ENCODE measurements around the gene PLPP4. TPM values are rescaled to one million over a fixed set of nuclear protein-coding genes. Genes with fewer than 3 reads are reported as not detected.

Gene PLPP4
- total and polyA plus RNA-seq, 2 experiments from 2014 or later: 0.74 to 1.0 TPM

DNA sequence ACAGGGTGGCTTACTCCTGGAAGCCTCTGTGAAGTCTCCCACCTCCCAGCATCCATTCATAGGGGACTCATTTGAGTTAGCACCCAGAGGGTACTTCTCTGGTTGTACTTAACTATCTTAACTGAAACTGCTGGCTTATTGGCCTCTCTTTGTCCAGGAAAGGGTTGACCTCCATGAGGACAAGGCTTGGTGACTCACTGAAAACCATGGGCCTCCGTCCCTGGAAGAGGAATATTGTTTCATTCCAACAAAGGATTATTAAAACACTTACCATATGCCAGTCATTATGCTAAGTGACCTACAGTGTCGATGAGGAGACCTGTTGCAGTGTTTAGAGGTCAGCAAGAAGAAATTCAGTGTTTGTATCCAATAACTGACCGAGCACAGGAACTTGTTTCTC lies 175.9 kb downstream of the PLPP4 start:
- Histone ChIP-seq H3K9me3 (ENCODE audit: low read depth) (no peaks in the 10 kb centered on the region), H3K4me3 (no peak overlapping the region), H3K36me3 (no peaks in the 10 kb centered on the region), H3K27me3 (no peaks in the 10 kb centered on the region), H3K27ac (no peak overlapping the region), H3K4me1 (ENCODE audit: low read depth) (no peaks in the 10 kb centered on the region)
- TF ChIP-seq, protein P1, sequence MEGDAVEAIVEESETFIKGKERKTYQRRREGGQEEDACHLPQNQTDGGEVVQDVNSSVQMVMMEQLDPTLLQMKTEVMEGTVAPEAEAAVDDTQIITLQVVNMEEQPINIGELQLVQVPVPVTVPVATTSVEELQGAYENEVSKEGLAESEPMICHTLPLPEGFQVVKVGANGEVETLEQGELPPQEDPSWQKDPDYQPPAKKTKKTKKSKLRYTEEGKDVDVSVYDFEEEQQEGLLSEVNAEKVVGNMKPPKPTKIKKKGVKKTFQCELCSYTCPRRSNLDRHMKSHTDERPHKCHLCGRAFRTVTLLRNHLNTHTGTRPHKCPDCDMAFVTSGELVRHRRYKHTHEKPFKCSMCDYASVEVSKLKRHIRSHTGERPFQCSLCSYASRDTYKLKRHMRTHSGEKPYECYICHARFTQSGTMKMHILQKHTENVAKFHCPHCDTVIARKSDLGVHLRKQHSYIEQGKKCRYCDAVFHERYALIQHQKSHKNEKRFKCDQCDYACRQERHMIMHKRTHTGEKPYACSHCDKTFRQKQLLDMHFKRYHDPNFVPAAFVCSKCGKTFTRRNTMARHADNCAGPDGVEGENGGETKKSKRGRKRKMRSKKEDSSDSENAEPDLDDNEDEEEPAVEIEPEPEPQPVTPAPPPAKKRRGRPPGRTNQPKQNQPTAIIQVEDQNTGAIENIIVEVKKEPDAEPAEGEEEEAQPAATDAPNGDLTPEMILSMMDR (IDR thresholded peaks at IDR 0.05; ENCODE audit: low read depth, low read length): no peak
- DNase-seq (ENCODE audit: low read depth in 1 of 2, low spot score in 1 of 2): no peak

DNA sequence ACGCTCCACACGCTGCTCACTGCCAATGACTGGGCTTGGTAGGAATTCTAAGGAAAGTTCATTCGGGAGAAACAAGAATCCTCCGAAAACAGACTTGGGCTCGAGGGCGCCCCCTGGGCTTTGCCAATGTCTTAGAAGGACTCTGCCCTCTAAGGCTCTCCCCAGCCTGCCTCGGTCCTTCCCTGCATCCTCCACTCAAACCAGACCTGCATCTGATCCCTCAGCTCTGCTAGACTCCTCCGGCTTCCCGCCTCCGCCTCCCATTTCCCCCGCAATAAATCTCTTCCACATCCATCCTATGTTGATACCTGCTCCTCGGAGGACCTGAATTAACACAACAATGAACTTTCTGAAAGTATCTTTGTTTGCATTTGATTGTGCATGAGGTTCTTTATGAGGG lies 177.6 kb downstream of the PLPP4 start:
- Histone ChIP-seq H3K4me1 (ENCODE audit: low read depth) (no peaks in the 10 kb centered on the region), H3K27me3 (no peaks in the 10 kb centered on the region), H3K36me3 (no peaks in the 10 kb centered on the region), H3K9me3 (ENCODE audit: low read depth) (no peaks in the 10 kb centered on the region), H3K4me3 (no peak overlapping the region), H3K27ac (no peak overlapping the region)
- TF ChIP-seq, protein P1 (IDR thresholded peaks at IDR 0.05; ENCODE audit: low read depth, low read length): no peak
- DNase-seq (ENCODE audit: low read depth in 1 of 2, low spot score in 1 of 2): peak in 1 of 2 donors; percentile 2

Measured in cardiac muscle cell (in vitro differentiated cells and primary cell).